GM21367 (cell line): ENCODE results near the gene SLC7A5.
"Not testable (repeated sequence)": the region's sequence is repeated elsewhere in the genome, so short reads cannot be mapped to it uniquely, and the experiment has no call there.

Source experiments
- ATAC-seq: cut with Tn5 transposase; IDR thresholded peaks from one replicate; pipeline ENCODE4 v1.9.1; 2021; ENCODE audit not compliant: unreplicated experiment

Gene SLC7A5

GRCh38 chr16:87861300-87862099 lies 7.8 kb downstream of the SLC7A5 start:
- ATAC-seq: not testable (repeated sequence)

DNA sequence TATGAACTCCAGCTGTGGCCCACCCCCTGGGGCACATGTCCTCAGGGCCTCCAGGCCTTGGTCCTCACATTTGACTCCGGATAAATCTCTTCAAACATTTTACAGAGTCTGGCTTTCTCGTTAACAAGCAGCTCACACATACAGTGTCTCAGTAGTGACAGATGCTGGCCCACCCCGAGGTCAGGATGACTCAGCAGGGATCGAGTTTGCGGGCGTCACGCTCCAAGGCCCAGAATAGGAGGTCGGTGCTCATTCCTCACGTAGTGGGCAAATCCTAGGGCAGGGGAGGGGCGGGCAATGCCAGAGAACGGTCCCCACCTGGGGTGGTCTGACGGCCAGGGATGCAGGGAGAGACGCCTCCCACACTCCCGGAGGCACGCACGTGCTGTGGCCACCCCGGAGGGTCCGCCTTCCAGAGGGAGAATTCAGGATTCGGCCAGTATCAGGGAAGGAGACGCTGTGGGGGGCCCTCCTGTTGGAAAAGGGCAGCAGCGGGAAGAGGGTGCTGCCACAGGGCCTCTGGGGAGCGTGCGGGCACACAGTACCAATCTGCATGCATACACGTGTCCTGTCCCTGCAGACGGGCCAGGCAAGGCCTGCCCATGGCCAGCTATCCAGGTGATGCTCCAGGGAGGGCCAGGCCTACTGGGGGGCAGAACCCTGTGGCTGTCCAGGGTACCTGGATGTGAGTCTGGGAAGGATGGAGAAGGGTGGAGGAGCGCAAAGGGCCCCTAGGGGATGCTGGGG lies 8.6 kb downstream of the SLC7A5 start:
- ATAC-seq: no peak

- not testable (repeated sequence) for ATAC-seq
Measured at GRCh38 chr16:87858151-87858993, 10.9 kb downstream of the SLC7A5 start.

- no peak for ATAC-seq
Measured at GRCh38 chr16:87856791-87857228, 12.5 kb downstream of the SLC7A5 start.

- no peak for ATAC-seq
Measured at GRCh38 chr16:87855852-87856715, 13.2 kb downstream of the SLC7A5 start.

- no peak for ATAC-seq
Measured at GRCh38 chr16:87854907-87855683, 14.2 kb downstream of the SLC7A5 start.

DNA sequence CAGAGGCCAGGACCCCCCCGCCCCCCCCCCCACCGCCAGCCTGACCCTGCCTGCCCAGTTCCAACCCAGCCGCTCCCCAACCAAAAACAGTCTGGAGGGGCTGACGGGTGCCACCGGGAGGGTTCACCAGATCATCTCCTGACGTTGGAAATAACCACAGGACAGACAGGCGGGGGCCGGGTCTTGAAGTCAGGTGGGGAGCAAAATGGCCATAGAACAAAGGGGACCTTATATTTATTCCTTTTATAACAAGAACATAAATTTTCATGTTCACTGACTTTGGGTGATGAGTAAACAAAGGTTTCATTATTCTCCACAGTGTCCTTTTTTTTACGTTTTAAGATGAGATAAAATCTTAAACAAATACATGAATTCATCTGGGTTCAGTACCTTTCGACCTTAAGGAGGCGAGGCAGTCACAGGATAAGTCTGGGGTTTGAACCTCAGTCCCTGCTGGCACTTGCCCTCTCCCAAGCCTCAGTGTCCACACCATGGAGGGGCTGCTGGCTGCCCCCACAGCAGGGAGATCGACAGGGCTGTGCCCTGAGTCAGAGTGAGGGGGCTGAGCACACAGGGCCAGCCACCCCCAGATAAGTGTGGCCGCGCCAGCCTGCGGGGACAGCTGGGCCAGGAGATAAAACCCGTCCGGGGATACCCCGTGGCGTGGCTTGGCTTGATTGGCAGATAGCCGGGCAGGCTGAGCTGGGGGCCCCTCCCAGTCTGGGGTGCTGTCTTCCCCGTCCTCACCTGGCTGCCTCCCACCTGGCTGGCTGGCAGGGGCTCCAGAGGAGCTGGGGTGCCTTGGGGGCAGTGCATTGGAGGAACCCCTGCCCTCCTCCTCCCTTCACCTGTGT lies 15.0 kb downstream of the SLC7A5 start:
- ATAC-seq: no peak

DNA sequence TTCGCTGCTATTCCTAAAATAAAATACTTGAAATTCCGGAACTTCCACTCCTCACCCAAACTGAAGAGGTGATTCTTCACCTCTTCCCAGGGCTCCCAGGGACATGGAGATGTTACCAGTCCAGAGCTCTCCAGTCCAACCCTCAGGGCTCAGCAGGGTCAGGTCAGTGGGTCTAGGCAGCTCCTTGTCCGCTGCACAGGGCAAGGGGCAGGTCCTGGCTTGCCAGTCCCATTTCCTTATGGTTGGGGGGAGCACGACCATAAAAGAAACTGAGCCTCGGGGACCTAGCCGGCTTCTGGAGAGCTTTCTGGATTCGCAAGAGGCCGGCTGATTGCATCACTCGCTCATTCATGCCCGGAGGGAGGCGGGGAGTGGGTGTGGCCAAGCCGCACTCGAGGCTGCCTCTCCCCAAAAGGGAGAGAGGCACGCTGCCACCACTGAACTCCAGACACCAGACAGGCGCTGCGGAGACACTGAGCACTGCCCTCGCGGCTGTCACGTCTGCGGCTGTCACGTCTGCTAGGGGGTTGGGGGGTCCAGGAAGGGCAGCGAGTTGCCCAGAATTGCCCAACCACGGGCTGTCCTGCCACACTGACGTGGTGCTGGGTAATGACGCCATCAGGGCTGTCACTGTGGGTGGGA lies 15.8 kb downstream of the SLC7A5 start:
- ATAC-seq: no peak

DNA sequence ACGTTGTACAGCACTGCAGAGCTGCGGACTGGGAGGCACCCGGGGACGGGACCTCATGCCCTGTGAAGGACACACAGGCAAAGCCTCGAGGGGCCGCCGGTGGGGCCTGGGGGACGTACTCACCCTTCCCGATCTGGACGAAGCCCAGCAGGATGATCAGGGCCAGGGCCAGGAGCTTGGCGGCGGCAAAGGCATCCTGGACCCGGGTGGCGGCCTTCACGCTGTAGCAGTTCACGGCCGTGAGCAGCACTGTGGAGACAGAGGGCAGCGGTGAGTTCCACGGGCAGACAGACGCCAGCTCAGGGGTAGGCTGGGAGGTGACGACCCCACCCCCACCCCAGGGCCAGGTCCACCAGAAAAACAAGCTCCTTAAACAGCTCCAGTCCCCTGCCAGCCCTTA lies 17.7 kb downstream of the SLC7A5 start:
- ATAC-seq: no peak

DNA sequence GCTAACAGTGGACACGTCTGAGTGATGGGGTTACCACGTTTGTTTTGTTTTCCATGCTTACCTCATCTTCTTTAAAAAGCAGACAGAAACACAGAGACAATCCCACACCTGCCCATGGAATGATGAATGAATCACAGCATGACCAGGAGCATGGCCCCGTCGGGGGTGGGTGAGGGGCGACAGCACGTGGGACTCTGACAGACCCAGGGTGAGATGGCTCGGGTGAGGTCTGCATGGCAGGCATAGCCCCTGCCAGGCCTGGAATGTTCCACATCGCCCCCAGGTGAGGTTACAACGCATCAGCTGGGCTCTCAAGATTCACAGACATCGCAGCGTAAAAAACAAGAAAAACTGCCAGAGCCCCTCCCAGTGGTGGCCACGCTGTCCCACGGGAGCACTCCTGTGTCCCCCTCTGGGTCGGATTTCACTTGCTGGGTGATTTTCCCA lies 18.1 kb downstream of the SLC7A5 start:
- no peak for ATAC-seq

DNA sequence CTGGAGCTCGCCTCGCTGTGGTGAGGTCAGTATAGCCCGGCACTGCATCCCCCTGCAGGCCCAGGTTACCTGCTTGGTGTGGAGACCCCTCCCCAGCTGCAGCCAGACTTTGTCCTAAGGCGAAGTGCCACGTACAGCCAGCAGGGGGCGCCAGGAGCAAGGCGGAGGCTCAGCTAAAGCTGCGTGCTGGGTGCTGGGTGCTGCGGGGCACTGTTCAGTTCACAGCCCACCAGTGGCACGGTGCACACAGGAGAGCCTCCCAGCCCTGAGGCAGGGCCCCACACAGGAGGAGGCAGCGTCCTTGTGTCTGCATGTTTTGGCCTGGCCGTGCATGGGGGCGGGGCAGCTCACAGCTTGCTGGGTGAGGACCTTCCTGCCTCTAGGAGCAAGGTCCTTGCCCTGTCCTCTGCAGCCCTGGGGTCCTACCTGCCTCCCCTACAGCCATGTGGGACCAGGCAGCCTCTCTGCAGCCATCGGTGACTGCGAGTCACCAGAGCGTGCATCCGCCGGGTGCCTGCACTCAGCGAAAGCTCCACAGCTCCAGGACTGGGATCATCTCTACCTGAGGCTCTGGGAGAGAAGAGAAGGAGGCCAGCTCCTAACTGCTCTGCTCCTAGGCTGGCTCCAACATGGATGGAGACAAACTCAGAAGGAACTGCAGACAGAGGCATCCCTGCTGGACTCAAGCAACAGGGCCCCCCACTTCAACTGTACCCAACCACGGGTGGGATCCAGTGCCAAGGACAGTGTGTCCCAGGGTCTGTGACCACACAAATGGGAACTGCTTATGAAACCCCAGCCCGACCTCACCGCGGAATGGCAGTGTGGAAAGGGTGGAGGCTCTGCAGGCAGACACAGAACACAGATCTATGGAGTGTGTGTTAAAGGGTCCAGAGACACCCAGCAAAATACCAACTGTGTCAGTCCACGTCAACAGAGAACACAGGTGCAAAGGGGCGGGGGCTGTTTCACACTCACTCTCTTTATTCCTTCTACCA lies 19.0 kb downstream of the SLC7A5 start:
- ATAC-seq: no peak

DNA sequence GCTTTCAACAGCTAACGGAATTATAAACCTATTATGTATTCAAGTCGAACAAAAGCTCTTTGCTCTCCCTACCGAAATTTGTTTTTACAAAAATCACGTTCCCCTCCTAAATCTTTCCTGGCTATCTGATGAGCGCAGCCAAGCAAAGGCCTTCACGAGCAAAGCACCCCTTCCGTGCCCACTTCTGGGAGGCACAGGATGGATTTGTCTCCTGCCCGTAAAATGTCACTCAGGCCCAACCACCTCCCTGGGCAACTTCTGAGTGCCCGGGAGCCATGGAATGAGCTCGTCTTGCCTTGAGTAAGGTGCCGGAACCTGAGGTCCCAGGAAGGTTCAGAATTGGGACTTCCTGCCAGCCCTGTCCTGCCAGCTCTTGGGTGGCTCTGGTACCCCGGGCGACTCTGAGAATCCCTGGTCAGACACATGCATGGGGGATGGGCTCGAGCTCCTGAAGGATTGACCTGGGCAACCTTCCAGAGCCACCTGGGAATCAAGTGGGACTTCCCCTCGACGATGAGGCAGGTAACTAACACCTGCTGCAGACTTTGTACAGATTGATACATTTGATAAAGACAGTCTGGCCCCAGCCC lies 19.8 kb downstream of the SLC7A5 start:
- no peak for ATAC-seq

GRCh38 chr16:87848676-87849345 lies 20.5 kb downstream of the SLC7A5 start:
- no peak for ATAC-seq

- ATAC-seq: no peak
Measured at GRCh38 chr16:87847785-87848675, 21.3 kb downstream of the SLC7A5 start.

DNA sequence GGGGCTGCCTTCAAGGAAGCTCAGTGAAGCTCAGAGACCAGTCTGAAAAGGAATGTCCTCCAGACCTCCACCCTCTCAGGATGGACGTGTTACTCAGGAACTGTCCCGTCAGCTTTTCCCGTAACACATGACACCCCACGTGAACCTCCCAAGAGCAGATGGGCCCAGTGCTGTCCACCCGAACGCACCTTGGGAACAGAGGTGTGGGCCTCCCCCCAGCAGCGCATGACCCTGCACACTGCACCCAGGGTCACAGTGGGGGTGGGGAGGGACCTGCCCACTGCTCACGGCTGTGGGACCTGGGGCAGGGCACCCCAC lies 21.9 kb downstream of the SLC7A5 start:
- ATAC-seq: no peak
